HEK293 (cell line): ENCODE data around the gene TMEM60.
A peak's percentile ranks its signal among the peaks of the same experiment; 100 is the strongest.

ENCODE experiments used
- BCL11A ChIP-seq: fragments of 450-650 bp; formaldehyde crosslinking; IDR thresholded peaks from 2 replicates; pipeline ENCODE4 v1.5.1; 2016; ENCODE audit warnings: low read depth, missing biosample characterization, missing genetic modification characterization
- GLI4 ChIP-seq: fragments of 450-650 bp; formaldehyde crosslinking; IDR thresholded peaks from 2 replicates; pipeline ENCODE4 v1.5.1; 2016; ENCODE audit warnings: missing biosample characterization, missing genetic modification characterization
- IKZF3 ChIP-seq: fragments of 450-650 bp; IDR thresholded peaks from 2 replicates; pipeline ENCODE4 v1.5.0; 2018; ENCODE audit warnings: missing biosample characterization, mild to moderate bottlenecking, missing genetic modification characterization, moderate library complexity
- KLF9 ChIP-seq: fragments of 450-650 bp; formaldehyde crosslinking; IDR thresholded peaks from 2 replicates; pipeline ENCODE4 v1.5.1; 2016; ENCODE audit warnings: missing biosample characterization, missing genetic modification characterization, low read depth
- SP2 ChIP-seq: fragments of 450-650 bp; formaldehyde crosslinking; IDR thresholded peaks from 2 replicates; pipeline ENCODE4 v1.5.1; 2016; ENCODE audit warnings: missing biosample characterization, missing genetic modification characterization
- SP7 ChIP-seq: fragments of 450-650 bp; formaldehyde crosslinking; IDR thresholded peaks from 2 replicates; pipeline ENCODE4 v1.5.1; 2016; ENCODE audit warnings: missing biosample characterization, missing genetic modification characterization
- WT1 ChIP-seq: fragments of 450-650 bp; formaldehyde crosslinking; IDR thresholded peaks from 2 replicates; pipeline ENCODE4 v1.5.1; 2016; ENCODE audit warnings: missing biosample characterization, missing genetic modification characterization
- ZBTB17 ChIP-seq: fragments of 450-650 bp; formaldehyde crosslinking; IDR thresholded peaks from 2 replicates; pipeline ENCODE4 v1.5.1; 2016; ENCODE audit warnings: missing biosample characterization, missing genetic modification characterization
- ZNF121 ChIP-seq: fragments of 450-650 bp; formaldehyde crosslinking; IDR thresholded peaks from 2 replicates; pipeline ENCODE4 v1.5.1; 2016; ENCODE audit warnings: missing biosample characterization, missing genetic modification characterization
- ZNF184 ChIP-seq: fragments of 450-650 bp; IDR thresholded peaks from 2 replicates; pipeline ENCODE4 v1.5.1; 2018; ENCODE audit warnings: missing biosample characterization, mild to moderate bottlenecking, missing genetic modification characterization
- ZNF2 ChIP-seq: fragments of 450-650 bp; formaldehyde crosslinking; IDR thresholded peaks from 2 replicates; pipeline ENCODE4 v1.5.1; 2016; ENCODE audit warnings: missing biosample characterization, missing genetic modification characterization
- ZNF214 ChIP-seq: fragments of 450-650 bp; formaldehyde crosslinking; IDR thresholded peaks from 2 replicates; pipeline ENCODE4 v1.5.1; 2017; ENCODE audit warnings: missing biosample characterization, mild to moderate bottlenecking, missing genetic modification characterization, borderline replicate concordance
- ZNF341 ChIP-seq: fragments of 450-650 bp; formaldehyde crosslinking; IDR thresholded peaks from 2 replicates; pipeline ENCODE4; 2016; ENCODE audit warnings: low read depth, missing biosample characterization, missing genetic modification characterization
- ZNF423 ChIP-seq: fragments of 450-650 bp; formaldehyde crosslinking; IDR thresholded peaks from 2 replicates; pipeline ENCODE4 v1.5.1; 2016; ENCODE audit warnings: missing biosample characterization, missing genetic modification characterization
- ZNF529 ChIP-seq: fragments of 450-650 bp; formaldehyde crosslinking; IDR thresholded peaks from 2 replicates; pipeline ENCODE4 v1.5.1; 2017; ENCODE audit warnings: missing genetic modification characterization, missing biosample characterization; ENCODE audit not compliant: insufficient replicate concordance
- ZNF544 ChIP-seq: fragments of 450-650 bp; formaldehyde crosslinking; IDR thresholded peaks from 2 replicates; pipeline ENCODE4 v1.5.0; 2017; ENCODE audit warnings: missing biosample characterization, missing genetic modification characterization
- ZNF549 ChIP-seq: fragments of 450-650 bp; IDR thresholded peaks from 2 replicates; pipeline ENCODE4 v1.5.1; 2018; ENCODE audit warnings: missing biosample characterization, missing genetic modification characterization, mild to moderate bottlenecking, inconsistent platforms, moderate library complexity
- ZNF670 ChIP-seq: fragments of 450-650 bp; formaldehyde crosslinking; IDR thresholded peaks from 2 replicates; pipeline ENCODE4 v1.5.1; 2016; ENCODE audit warnings: missing biosample characterization, missing genetic modification characterization, low read depth
- ZNF843 ChIP-seq: fragments of 450-650 bp; formaldehyde crosslinking; IDR thresholded peaks from 2 replicates; pipeline ENCODE4 v1.5.1; 2016; ENCODE audit warnings: missing biosample characterization, missing genetic modification characterization
- TF ChIP-seq, protein P1 (sequence below): fragments of 450-650 bp; formaldehyde crosslinking; IDR thresholded peaks from 2 replicates; pipeline ENCODE4 v1.5.1; 2017; ENCODE audit warnings: missing biosample characterization, missing genetic modification characterization
- TF ChIP-seq, protein P2 (sequence below): fragments of 450-650 bp; formaldehyde crosslinking; IDR thresholded peaks from 2 replicates; pipeline ENCODE4 v1.5.1; 2016; ENCODE audit warnings: missing biosample characterization, missing genetic modification characterization
- TF ChIP-seq, protein P3 (sequence below): fragments of 450-650 bp; formaldehyde crosslinking; IDR thresholded peaks from 2 replicates; pipeline ENCODE4 v1.5.1; 2016; ENCODE audit warnings: missing biosample characterization, missing genetic modification characterization
- TF ChIP-seq, protein P4 (sequence below): fragments of 450-650 bp; formaldehyde crosslinking; optimal IDR thresholded peaks from 2 replicates; pipeline ENCODE3; 2016; ENCODE audit warnings: missing biosample characterization, mild to moderate bottlenecking, missing genetic modification characterization

TMEM60 gene

GRCh38 chr7:77798394-77799077, at the start of gene TMEM60, which contains the start of gene PHTF2 (continued):
- TF ChIP-seq, protein P1, sequence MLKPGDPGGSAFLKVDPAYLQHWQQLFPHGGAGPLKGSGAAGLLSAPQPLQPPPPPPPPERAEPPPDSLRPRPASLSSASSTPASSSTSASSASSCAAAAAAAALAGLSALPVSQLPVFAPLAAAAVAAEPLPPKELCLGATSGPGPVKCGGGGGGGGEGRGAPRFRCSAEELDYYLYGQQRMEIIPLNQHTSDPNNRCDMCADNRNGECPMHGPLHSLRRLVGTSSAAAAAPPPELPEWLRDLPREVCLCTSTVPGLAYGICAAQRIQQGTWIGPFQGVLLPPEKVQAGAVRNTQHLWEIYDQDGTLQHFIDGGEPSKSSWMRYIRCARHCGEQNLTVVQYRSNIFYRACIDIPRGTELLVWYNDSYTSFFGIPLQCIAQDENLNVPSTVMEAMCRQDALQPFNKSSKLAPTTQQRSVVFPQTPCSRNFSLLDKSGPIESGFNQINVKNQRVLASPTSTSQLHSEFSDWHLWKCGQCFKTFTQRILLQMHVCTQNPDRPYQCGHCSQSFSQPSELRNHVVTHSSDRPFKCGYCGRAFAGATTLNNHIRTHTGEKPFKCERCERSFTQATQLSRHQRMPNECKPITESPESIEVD (tag by site-specific recombination): no peak
- TF ChIP-seq, protein P2, sequence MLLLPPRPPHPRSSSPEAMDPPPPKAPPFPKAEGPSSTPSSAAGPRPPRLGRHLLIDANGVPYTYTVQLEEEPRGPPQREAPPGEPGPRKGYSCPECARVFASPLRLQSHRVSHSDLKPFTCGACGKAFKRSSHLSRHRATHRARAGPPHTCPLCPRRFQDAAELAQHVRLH (tag by site-specific recombination): peak; percentile 92
- TF ChIP-seq ZNF529 (no peak), WT1 (peak; percentile 49), ZNF214 (tag by site-specific recombination) (no peak), ZNF184 (tag by site-specific recombination) (no peak), ZNF843 (peak; percentile 54; the same call in 1 of the 2 replicates), ZNF341 (tag by site-specific recombination) (no peak), ZNF544 (tag by site-specific recombination) (no peak), ZNF670 (no peak), BCL11A (tag by site-specific recombination) (no peak), ZNF2 (peak; percentile 66), GLI4 (tag by site-specific recombination) (no peak), ZBTB17 (tag by site-specific recombination) (0 out of 2 replicates have a peak, but pooled peaks have one; percentile 30), SP2 (tag by site-specific recombination) (peak; percentile 92), ZNF423 (tag by site-specific recombination) (0 out of 2 replicates have a peak, but pooled peaks have one; percentile 28), IKZF3 (tag by site-specific recombination) (peak; percentile 97), ZNF549 (no peak), SP7 (peak; percentile 59), KLF9 (peak; percentile 82; the same call in 1 of the 2 replicates), ZNF121 (tag by site-specific recombination) (no peak)
- TF ChIP-seq, protein P3, sequence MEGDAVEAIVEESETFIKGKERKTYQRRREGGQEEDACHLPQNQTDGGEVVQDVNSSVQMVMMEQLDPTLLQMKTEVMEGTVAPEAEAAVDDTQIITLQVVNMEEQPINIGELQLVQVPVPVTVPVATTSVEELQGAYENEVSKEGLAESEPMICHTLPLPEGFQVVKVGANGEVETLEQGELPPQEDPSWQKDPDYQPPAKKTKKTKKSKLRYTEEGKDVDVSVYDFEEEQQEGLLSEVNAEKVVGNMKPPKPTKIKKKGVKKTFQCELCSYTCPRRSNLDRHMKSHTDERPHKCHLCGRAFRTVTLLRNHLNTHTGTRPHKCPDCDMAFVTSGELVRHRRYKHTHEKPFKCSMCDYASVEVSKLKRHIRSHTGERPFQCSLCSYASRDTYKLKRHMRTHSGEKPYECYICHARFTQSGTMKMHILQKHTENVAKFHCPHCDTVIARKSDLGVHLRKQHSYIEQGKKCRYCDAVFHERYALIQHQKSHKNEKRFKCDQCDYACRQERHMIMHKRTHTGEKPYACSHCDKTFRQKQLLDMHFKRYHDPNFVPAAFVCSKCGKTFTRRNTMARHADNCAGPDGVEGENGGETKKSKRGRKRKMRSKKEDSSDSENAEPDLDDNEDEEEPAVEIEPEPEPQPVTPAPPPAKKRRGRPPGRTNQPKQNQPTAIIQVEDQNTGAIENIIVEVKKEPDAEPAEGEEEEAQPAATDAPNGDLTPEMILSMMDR (tag by site-specific recombination): peak; percentile 95
- TF ChIP-seq, protein P4, sequence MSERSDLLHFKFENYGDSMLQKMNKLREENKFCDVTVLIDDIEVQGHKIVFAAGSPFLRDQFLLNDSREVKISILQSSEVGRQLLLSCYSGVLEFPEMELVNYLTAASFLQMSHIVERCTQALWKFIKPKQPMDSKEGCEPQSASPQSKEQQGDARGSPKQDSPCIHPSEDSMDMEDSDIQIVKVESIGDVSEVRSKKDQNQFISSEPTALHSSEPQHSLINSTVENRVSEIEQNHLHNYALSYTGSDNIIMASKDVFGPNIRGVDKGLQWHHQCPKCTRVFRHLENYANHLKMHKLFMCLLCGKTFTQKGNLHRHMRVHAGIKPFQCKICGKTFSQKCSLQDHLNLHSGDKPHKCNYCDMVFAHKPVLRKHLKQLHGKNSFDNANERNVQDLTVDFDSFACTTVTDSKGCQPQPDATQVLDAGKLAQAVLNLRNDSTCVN (tag by site-specific recombination): peak; percentile 94
